Measurements from ENCODE around the gene RET. TPM values are rescaled to one million over a fixed set of nuclear protein-coding genes. Genes with fewer than 3 reads are reported as not detected.

RET gene
- total RNA-seq, 2 donors from 2014 or later: not detected

- no peaks in the 10 kb centered on the region for H3K27me3 Mint-ChIP-seq
- peaks cover 43% of the 10 kb centered on the region for H3K36me3 Mint-ChIP-seq
- H3K4me3 Mint-ChIP-seq: no peak overlapping the region
- H3K4me1 Mint-ChIP-seq (ENCODE audit: low read depth in 2 of 2): peaks cover 24 to 38% of the 10 kb centered on the region in 2 donors
- H3K9me3 Mint-ChIP-seq: no peaks in the 10 kb centered on the region
- DNase-seq (ENCODE audit: low spot score) (no peak), ATAC-seq (peak in 1 of 2 donors; percentile 68)
- H3K27ac Mint-ChIP-seq: peak overlapping the region; percentile 10 to 29
Measured at GRCh38 chr10:43172645-43173044, 95.8 kb downstream of the RET start.

GRCh38 chr10:43173120-43173519, 96.3 kb downstream of the RET start:
- H3K36me3 Mint-ChIP-seq: peaks cover 48% of the 10 kb centered on the region
- ATAC-seq (no peak), DNase-seq (ENCODE audit: low spot score) (no peak)
- no peaks in the 10 kb centered on the region for H3K9me3 Mint-ChIP-seq
- peaks cover 24 to 38% of the 10 kb centered on the region in 2 donors for H3K4me1 Mint-ChIP-seq (ENCODE audit: low read depth in 2 of 2)
- no peak overlapping the region for H3K4me3 Mint-ChIP-seq
- H3K27me3 Mint-ChIP-seq: no peaks in the 10 kb centered on the region
- peak overlapping the region; percentile 10 to 29 for H3K27ac Mint-ChIP-seq

GRCh38 chr10:43174969-43175368, 98.1 kb downstream of the RET start:
- Mint-ChIP-seq H3K36me3 (peaks cover 46% of the 10 kb centered on the region), H3K9me3 (no peaks in the 10 kb centered on the region), H3K27me3 (no peaks in the 10 kb centered on the region), H3K4me1 (ENCODE audit: low read depth in 2 of 2) (peaks cover 27 to 34% of the 10 kb centered on the region in 2 donors), H3K27ac (no peak overlapping the region), H3K4me3 (no peak overlapping the region)
- ATAC-seq (no peak), DNase-seq (ENCODE audit: low spot score) (no peak)

GRCh38 chr10:43176271-43176670, 99.4 kb downstream of the RET start:
- DNase-seq (ENCODE audit: low spot score): no peak
- Mint-ChIP-seq H3K27ac (no peak overlapping the region), H3K9me3 (no peaks in the 10 kb centered on the region), H3K27me3 (no peaks in the 10 kb centered on the region), H3K4me1 (ENCODE audit: low read depth in 2 of 2) (peaks cover 24 to 32% of the 10 kb centered on the region in 2 donors), H3K4me3 (no peak overlapping the region), H3K36me3 (peaks cover 45% of the 10 kb centered on the region)
- no peak for ATAC-seq

GRCh38 chr10:43177595-43177994, 100.7 kb downstream of the RET start:
- Mint-ChIP-seq H3K27me3 (no peaks in the 10 kb centered on the region), H3K27ac (no peak overlapping the region), H3K4me3 (no peak overlapping the region), H3K36me3 (peaks cover 50% of the 10 kb centered on the region), H3K9me3 (no peaks in the 10 kb centered on the region), H3K4me1 (ENCODE audit: low read depth in 2 of 2) (peaks cover 21 to 22% of the 10 kb centered on the region in 2 donors)
- no peak for DNase-seq (ENCODE audit: low spot score)
- ATAC-seq: no peak

Other genes with a start within 250 kb of the RET start
- gene CSGALNACT2, start 61.4 kb downstream of the RET start, total RNA-seq: 10 to 100 TPM; 31.4 to 41.3 TPM
- 1 to 10 TPM in 1 of 2 donors, under 1 TPM in 1; 0.69 to 1.1 TPM for gene RASGEF1A, start 190.0 kb downstream of the RET start, total RNA-seq

Measured in natural killer cell treated with Interleukin-12 subunit alpha and Interleukin-12 subunit beta and Interleukin-15 and Interleukin-18, amount 100 ng/mL, for 72 hours (primary cell).